ENCODE results near the gene CTNNA2. TPM values are rescaled to one million over a fixed set of nuclear protein-coding genes. Genes with fewer than 3 reads are reported as not detected.
"Not testable (repeated sequence)": the region's sequence is repeated elsewhere in the genome, so short reads cannot be mapped to it uniquely, and the experiment has no call there.

The CTNNA2 gene
- total and polyA plus RNA-seq, 4 donors: 0.01 to 0.37 TPM; not detected in 2

DNA sequence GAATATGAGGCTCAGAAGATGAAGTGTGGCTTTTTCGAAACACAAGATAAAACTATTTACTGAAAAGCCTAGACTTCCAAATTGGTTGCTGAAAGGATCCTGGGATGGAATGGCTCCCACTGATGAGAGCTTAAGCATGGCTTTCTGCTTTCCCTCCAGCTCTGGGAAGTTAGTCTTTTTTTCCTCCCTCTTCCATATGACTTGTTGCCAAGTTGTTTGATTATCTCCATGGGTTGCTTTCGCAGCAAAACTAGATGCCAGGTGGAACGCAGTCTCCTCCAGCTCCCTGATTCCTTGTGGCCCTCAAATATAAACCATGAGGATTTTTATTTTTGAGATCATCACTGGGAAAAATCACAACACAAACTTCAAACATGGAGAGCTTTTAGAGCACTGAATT lies 515.2 kb downstream of the CTNNA2 start:
- Histone ChIP-seq H3K9ac (ENCODE audit: insufficient read depth in 1 of 2, low read length in 2 of 2) (no peak overlapping the region), H3K4me3 (no peak overlapping the region), H3K27ac (ENCODE audit: low read depth in 1 of 2, low read length in 1 of 2) (no peak overlapping the region), H3K36me3 (ENCODE audit: control insufficient read depth in 4 of 4, insufficient read depth in 4 of 4, low read length in 4 of 4) (no peaks in the 10 kb centered on the region), H3K4me1 (ENCODE audit: control insufficient read depth in 5 of 5, insufficient read depth in 5 of 5, low read length in 5 of 5) (no peaks in the 10 kb centered on the region), H3K9me3 (ENCODE audit: control insufficient read depth in 4 of 4, insufficient read depth in 3 of 4, low read length in 3 of 4) (peaks cover 0 to 3% (median 0%) of the 10 kb centered on the region in 4 donors), H3K27me3 (ENCODE audit: control insufficient read depth in 3 of 3, insufficient read depth in 3 of 3, low read length in 2 of 3) (no peaks in the 10 kb centered on the region)
- peak in 2 of 3 donors; percentile 17 to 37 for DNase-seq
- TF ChIP-seq, protein P1, sequence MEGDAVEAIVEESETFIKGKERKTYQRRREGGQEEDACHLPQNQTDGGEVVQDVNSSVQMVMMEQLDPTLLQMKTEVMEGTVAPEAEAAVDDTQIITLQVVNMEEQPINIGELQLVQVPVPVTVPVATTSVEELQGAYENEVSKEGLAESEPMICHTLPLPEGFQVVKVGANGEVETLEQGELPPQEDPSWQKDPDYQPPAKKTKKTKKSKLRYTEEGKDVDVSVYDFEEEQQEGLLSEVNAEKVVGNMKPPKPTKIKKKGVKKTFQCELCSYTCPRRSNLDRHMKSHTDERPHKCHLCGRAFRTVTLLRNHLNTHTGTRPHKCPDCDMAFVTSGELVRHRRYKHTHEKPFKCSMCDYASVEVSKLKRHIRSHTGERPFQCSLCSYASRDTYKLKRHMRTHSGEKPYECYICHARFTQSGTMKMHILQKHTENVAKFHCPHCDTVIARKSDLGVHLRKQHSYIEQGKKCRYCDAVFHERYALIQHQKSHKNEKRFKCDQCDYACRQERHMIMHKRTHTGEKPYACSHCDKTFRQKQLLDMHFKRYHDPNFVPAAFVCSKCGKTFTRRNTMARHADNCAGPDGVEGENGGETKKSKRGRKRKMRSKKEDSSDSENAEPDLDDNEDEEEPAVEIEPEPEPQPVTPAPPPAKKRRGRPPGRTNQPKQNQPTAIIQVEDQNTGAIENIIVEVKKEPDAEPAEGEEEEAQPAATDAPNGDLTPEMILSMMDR (IDR thresholded peaks at IDR 0.05; ENCODE audit: control extremely low read depth, extremely low read depth): no peak
- ATAC-seq (ENCODE audit: insufficient read depth, low FRiP score): no peak
- WGBS, 2 donors: 75 to 84% methylated on average over 3 of the region's 3 CpGs

DNA sequence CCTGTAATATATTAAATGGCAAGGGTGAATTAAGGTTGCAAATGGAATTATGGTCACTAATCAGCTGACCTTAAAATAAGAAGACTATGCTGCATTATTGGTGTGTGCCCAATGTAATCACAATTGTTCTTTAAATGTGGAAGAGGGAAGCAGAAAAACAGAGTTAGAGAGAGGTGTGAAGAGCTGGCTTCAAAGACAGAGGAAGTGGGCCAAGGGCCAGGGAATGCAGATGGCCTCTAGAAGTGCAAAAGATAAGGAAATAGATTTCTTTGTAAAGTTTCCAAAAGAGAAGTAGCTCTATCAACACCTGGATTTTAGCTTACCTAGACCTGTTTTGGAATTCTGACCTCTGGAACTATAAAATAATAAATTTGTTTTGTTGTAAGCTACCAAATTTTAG lies 515.7 kb downstream of the CTNNA2 start:
- Histone ChIP-seq H3K9ac (ENCODE audit: insufficient read depth in 1 of 2, low read length in 2 of 2) (no peak overlapping the region), H3K9me3 (ENCODE audit: control insufficient read depth in 4 of 4, insufficient read depth in 3 of 4, low read length in 3 of 4) (peaks cover 0 to 3% (median 0%) of the 10 kb centered on the region in 4 donors), H3K4me3 (no peak overlapping the region), H3K4me1 (ENCODE audit: control insufficient read depth in 5 of 5, insufficient read depth in 5 of 5, low read length in 5 of 5) (no peaks in the 10 kb centered on the region), H3K27me3 (ENCODE audit: control insufficient read depth in 3 of 3, insufficient read depth in 3 of 3, low read length in 2 of 3) (no peaks in the 10 kb centered on the region), H3K36me3 (ENCODE audit: control insufficient read depth in 4 of 4, insufficient read depth in 4 of 4, low read length in 4 of 4) (no peaks in the 10 kb centered on the region), H3K27ac (ENCODE audit: low read depth in 1 of 2, low read length in 1 of 2) (no peak overlapping the region)
- DNase-seq (peak in 2 of 3 donors; percentile 29 to 33), ATAC-seq (ENCODE audit: insufficient read depth, low FRiP score) (no peak)
- TF ChIP-seq, protein P1 (IDR thresholded peaks at IDR 0.05; ENCODE audit: control extremely low read depth, extremely low read depth): no peak

DNA sequence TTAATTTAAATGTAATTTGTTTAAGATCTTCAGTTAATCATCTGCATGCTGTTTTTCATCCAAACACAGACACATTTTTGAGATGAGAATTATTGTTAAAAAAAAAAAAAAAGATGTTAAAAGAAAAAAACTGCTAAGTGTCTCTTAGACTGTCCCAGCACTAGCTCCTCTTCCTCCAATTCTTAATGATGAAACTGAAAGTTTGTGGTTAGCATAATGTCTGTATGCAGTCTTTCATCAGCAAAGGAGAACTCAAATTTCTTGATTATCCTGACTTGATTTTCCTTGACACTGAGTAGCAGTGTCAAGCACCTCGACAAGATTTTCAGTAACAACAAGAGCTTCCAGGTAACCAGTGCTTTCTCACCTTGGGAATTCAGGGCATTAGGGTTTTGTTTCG lies 517.3 kb downstream of the CTNNA2 start:
- Histone ChIP-seq H3K27me3 (ENCODE audit: control insufficient read depth in 3 of 3, insufficient read depth in 3 of 3, low read length in 2 of 3) (no peaks in the 10 kb centered on the region), H3K9ac (ENCODE audit: insufficient read depth in 1 of 2, low read length in 2 of 2) (no peak overlapping the region), H3K4me1 (ENCODE audit: control insufficient read depth in 5 of 5, insufficient read depth in 5 of 5, low read length in 5 of 5) (no peaks in the 10 kb centered on the region), H3K4me3 (no peak overlapping the region), H3K27ac (ENCODE audit: low read depth in 1 of 2, low read length in 1 of 2) (no peak overlapping the region), H3K36me3 (ENCODE audit: control insufficient read depth in 4 of 4, insufficient read depth in 4 of 4, low read length in 4 of 4) (no peaks in the 10 kb centered on the region), H3K9me3 (ENCODE audit: control insufficient read depth in 4 of 4, insufficient read depth in 3 of 4, low read length in 3 of 4) (no peaks in the 10 kb centered on the region)
- ATAC-seq (ENCODE audit: insufficient read depth, low FRiP score) (no peak), DNase-seq (no peak)
- 78 to 82% methylated on average over 2 of the region's 2 CpGs for WGBS, 2 donors
- TF ChIP-seq, protein P1 (IDR thresholded peaks at IDR 0.05; ENCODE audit: control extremely low read depth, extremely low read depth): no peak

DNA sequence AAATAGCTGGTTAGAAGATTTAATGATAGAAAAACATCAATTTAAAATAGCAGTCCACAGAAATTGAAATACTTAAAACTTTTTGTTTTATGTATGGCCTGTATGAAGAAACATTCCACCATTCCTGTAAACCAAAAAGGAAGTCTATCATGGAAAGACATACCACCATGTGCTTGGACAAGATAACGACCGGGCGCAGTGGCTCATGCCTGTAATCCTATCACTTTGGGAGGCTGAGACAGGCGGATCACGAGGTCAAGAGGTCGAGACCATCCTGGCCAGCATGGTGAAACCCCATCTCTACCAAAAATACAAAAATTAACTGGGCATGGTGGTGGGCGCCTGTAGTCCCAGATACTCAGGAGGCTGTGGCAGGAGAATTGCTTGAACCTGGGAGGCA lies 519.8 kb downstream of the CTNNA2 start:
- H3K4me1 ChIP-seq (ENCODE audit: control insufficient read depth in 5 of 5, insufficient read depth in 5 of 5, low read length in 5 of 5); H3K36me3 ChIP-seq (ENCODE audit: control insufficient read depth in 4 of 4, insufficient read depth in 4 of 4, low read length in 4 of 4); H3K4me3 ChIP-seq; H3K9me3 ChIP-seq (ENCODE audit: control insufficient read depth in 4 of 4, insufficient read depth in 3 of 4, low read length in 3 of 4); DNase-seq; H3K9ac ChIP-seq (ENCODE audit: insufficient read depth in 1 of 2, low read length in 2 of 2); ATAC-seq (ENCODE audit: insufficient read depth, low FRiP score); H3K27ac ChIP-seq (ENCODE audit: low read depth in 1 of 2, low read length in 1 of 2); H3K27me3 ChIP-seq (ENCODE audit: control insufficient read depth in 3 of 3, insufficient read depth in 3 of 3, low read length in 2 of 3): not testable (repeated sequence)
- 92 to 95% methylated on average over 7 of the region's 7 CpGs for WGBS, 2 donors
